Epithelial cell of proximal tubule (primary cell): ENCODE data around the gene PTMA. TPM values are rescaled to one million over a fixed set of nuclear protein-coding genes. Genes with fewer than 3 reads are reported as not detected.

Experiments used
- DNase-seq: peaks from one replicate; pipeline ENCODE4 v3.0.0-alpha.2; 2011; ENCODE audit warnings: low read depth
- H3K4me3 ChIP-seq: 2 replicates; pipeline ENCODE4 v1.5.1; 2011; ENCODE audit warnings: low read depth, mild to moderate bottlenecking, low read length
- total RNA-seq: library from RNA; depleted of rRNA; stranded (reverse); fragments of >200 nt; gene quantifications from 2 replicates; pipeline ENCODE4 v1.2.3, GENCODE V29; 2015
- TF ChIP-seq, protein P1 (sequence below): conservative IDR thresholded peaks from 2 replicates; pipeline ENCODE4 v1.5.1; 2012; ENCODE audit warnings: low read depth, mild to moderate bottlenecking, low read length

The PTMA gene
- total RNA-seq, 1 donor from 2014 or later = 2,011 TPM

DNA sequence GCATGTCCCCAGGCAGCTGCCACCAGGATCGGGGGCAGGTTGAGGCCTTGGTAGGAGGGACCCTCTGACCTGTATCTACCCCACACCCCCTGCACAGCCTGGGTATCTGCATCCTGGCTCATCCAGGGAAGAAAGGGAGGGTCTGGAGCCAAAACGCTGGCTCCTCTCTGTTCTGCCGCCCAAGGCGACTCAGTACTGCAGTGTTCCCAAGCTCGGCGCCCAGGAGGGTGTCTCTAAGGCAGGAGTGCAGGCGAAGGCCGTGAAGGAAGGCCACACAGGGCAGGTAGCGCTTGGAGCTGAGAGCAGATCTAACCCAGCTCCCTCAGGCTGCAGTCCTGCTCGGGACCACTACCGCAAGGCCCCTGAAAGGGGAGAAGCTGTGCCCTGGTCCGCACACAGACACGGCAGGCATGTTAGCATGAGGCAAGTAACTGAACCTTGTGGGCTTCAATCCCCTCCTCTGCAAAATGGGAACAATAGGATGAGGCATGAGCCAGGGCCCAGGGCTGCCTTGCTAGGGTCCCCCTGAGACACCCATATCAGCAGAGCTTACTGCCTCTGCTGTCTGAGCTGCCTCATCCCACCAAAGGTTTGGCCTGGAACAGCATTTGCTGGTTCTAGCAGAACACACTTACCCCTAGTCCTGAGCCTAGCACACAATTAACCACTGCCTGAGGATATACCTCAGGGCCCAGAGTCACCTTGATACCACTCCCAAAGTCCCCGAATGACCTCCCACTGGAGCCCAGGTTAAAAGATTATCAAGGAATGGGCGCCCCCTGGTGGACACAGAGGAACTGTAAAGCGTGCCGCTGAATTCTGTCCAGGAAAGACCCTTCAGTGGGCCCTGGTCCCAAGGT is 6.5 kb downstream of the PTMA start:
- no peak for DNase-seq
- no peak overlapping the region for H3K4me3 ChIP-seq
- TF ChIP-seq, protein P1, sequence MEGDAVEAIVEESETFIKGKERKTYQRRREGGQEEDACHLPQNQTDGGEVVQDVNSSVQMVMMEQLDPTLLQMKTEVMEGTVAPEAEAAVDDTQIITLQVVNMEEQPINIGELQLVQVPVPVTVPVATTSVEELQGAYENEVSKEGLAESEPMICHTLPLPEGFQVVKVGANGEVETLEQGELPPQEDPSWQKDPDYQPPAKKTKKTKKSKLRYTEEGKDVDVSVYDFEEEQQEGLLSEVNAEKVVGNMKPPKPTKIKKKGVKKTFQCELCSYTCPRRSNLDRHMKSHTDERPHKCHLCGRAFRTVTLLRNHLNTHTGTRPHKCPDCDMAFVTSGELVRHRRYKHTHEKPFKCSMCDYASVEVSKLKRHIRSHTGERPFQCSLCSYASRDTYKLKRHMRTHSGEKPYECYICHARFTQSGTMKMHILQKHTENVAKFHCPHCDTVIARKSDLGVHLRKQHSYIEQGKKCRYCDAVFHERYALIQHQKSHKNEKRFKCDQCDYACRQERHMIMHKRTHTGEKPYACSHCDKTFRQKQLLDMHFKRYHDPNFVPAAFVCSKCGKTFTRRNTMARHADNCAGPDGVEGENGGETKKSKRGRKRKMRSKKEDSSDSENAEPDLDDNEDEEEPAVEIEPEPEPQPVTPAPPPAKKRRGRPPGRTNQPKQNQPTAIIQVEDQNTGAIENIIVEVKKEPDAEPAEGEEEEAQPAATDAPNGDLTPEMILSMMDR = peak; percentile 84

DNA sequence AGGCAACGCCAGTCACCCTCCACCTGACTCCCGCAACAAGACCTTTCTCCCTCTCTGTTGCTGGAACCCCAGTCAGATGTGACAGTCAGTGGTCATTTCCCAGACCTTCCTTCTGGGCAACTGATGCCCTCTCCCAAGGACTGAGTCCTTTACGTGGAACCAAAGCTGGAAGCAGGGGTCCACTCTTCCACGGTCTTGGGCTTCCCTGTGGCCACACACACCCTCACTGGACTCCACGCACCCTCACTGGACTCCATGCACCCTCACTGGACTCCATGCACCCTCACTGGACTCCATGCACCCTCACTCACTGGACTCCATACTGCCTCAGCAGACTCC is 7.1 kb downstream of the PTMA start:
- TF ChIP-seq, protein P1 = no peak
- no peak for DNase-seq

DNA sequence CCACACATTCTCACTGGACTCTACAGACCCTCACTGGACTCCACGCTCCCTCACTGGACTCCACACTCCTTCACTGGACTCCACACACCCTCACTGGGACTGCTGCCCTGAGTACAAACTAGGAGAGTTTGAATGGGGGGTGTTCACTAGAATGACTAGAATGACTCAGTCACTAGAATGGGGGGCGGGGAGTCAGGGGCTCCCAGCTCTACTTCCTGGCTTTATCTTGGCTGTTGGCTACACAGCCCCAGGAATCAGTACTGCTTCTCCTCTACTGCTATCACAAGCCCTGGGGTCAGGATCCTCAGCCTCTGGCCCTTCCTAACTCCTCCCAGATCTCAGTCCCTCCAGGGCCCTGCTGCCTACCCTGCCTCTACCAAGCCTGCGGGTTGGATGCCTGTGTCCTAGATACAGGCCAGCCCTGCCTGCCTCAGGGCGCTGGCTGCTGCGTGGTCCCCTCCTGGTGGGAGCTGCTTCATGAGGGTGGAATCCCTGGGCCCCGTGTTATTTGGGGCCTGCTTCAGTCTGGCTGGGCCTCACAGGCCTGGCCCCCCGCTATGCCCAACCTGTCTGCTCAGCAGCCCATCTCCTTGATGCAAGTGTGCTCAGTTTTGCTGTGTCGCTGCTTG is 7.8 kb downstream of the PTMA start:
- DNase-seq = no peak
- TF ChIP-seq, protein P1 = no peak
- H3K4me3 ChIP-seq = no peak overlapping the region

More for the DNA sequence above, 7.1 kb downstream of the PTMA start:
- no peak overlapping the region for H3K4me3 ChIP-seq

DNA sequence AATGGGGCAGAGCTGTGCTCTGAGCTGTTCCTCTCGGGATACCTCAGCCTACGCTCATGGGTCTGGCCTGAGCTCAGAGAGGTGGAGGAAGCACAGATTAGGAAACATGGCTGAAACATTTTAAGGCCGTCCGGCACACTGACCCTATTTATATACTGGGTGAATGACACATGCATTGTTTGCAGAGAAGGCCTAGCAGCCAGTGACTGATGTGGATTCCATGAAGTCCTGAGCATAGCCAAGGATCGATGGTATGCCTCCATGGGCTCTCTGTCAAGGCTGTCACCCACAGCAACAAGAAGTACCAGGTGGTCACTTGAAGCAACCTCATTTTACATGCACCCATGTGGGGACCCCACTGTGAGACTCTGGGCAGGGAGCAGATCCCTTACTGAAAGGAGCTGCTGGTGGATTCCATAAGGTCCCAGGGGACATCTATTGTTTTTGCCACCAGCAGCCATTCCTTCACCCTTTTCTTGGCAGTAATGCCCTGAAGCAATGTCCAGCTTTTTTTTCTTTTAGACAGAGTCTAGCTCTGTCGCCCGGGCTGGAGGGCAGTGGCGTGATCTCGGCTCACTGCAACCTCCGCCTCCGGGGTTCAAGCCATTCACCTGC is 8.4 kb downstream of the PTMA start:
- TF ChIP-seq, protein P1 = no peak
- no peak overlapping the region for H3K4me3 ChIP-seq
- DNase-seq = no peak

DNA sequence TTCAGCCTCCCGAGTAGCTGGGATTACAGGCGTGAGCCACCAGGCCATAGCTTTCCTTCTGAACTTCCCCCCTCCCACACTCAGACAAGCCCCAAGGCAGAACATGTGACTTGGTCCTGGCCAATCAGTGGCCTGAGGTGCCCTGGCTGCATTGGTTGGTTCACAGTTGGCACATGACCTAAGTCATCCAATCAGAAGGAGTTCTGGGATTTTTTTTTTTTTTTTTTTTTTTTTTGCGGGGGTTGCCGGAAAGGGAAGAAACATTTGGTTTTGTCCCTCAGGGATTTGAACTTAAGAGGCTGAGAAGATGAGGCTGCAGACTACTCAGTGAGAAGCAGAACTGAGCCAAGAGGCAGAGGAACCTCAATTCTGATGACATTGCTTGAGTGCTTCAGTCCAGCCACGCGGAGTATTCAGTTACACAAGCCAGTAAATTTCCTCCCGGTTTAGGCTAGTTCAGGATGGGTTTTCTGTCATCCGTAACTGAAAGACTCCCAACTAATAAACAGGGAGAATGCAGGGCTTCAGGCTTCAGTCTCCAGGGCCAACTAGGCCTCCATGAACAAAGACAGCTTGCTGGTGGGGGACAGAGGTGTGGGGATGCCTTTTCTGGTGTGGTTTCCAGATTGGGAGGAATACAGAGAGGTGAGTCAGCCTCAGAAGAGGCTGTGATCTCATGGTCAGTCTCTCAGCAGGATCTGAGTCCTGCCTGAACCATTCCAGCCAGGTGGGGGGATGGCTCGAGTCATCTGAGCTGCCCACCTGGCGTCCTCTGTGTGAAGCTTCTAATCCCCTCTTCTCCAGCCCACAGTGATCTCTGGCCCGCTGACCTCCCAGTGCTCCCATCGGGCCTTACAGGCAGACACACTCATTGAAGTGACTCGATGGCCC is 9.2 kb downstream of the PTMA start:
- DNase-seq = no peak
- H3K4me3 ChIP-seq = peak overlapping the region; percentile 36
- TF ChIP-seq, protein P1 = no peak

DNA sequence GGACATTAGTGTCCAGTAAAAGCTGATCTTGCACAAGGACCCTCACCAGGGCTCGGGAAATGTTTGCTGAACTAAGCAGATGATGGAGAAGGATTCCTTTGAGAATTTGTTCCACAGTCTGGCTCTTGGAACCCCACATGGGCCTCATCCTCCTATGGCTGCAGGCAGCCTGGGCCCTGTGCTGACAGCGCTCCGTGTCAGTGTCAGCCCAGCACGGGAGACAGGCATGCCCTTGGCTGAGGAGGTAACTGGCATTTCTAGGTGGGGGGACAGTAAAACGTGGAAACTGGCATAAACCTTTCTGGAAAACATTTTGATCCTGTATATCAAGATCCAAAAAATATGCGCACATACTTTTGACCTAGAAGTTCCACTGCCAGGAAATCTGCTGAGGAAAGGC is 10.5 kb downstream of the PTMA start:
- TF ChIP-seq, protein P1 = no peak
- no peak for DNase-seq
- no peak overlapping the region for H3K4me3 ChIP-seq
